ENCODE results near the gene CSNK1D.

GRCh38 chr17:82224666-82225065 is 48.8 kb downstream of the CSNK1D start:
- TF ChIP-seq EZH2 (IDR thresholded peaks at IDR 0.05; ENCODE audit: insufficient read depth, poor library complexity, severe bottlenecking) (no peak), EZH2phosphoT487 (IDR thresholded peaks at IDR 0.05; ENCODE audit: insufficient read depth, low read depth) (no peak)

Measured in GM23248 (cell line).